NCI-H2196 treated with DMSO at 0.1 percent for 48 hours (cell line): Measurements from ENCODE around the gene DEUP1.
"Not testable (repeated sequence)": the region's sequence is repeated elsewhere in the genome, so short reads cannot be mapped to it uniquely, and the experiment has no call there.

Experiments
- DNase-seq: peaks from one replicate; lab custom pipeline; 2025; ENCODE audit not compliant: unreplicated experiment; lab: John Stamatoyannopoulos, UW

The DEUP1 gene

DNA sequence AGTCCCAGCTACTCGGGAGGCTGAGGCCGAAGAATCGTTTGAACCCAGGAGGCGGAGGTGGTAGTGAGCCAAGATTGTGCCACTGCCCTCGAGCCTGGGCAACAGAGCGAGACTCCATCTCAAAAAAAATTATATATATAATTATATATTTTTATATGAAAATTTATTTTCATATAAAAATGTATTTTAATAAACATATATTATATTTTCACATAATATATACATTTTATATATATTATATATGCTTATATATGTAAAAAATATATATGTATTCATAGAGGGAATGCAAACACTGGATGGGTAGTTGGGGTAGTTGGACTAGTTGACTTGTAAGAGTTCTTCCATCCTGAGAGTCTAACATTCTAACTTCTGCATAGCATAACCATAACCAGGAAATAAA, 20.3 kb downstream of the DEUP1 start:
- no peak for DNase-seq

DNA sequence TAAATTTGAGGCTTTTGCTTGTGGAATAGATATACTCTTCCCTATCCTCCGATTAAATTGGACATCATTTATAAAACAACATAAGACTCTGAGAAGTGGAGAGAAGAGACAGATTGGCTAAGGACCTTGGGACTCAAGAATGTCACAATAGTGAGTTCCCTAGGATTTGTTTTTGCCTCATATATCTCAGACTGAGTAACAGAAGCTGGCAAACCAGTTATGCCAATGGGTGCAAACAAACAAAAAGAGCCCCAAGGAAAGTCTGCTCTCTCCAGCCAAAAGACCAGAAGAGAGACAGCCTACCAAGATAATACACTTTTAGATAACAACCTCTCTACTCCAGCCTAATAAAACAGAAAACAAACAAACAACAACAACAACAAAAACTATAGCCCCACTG, 28.9 kb downstream of the DEUP1 start:
- DNase-seq: no peak

DNA sequence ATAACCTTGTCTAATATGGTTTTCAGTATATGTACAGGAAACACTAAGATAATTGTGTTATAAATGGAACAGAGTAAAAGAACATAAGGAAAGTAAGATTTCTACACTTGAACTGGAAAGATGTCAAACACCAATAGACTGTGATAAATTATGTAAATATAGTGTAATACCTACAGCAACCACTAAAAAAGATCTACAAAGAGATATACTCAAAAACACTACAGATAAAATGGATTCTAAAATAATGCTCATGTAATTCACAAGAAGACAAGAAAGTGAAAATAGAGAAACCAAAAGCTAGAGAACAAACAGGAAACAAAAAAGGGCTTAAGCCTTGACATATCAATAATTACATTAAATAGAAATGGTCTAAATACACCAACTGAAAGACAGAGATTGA, 30.9 kb downstream of the DEUP1 start:
- no peak for DNase-seq

DNA sequence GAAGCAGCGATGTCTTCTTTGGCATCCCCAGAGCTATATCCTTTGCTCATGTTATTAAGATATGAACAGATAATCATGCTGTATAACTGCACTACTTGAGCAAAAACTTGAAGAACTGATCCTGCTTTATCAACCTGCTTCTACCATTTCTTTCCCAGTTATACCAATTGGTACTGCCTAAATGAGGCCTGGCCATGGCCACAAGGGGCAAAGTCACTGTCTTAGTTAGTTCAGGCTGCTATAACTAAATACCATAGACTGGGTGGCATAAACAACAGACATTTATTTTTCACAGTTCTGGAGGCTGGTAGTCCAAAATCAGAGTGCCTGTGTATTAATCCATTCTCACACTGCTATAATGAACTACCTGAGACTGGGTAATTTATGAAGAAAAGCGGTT, 37.5 kb downstream of the DEUP1 start:
- DNase-seq: no peak

DNA sequence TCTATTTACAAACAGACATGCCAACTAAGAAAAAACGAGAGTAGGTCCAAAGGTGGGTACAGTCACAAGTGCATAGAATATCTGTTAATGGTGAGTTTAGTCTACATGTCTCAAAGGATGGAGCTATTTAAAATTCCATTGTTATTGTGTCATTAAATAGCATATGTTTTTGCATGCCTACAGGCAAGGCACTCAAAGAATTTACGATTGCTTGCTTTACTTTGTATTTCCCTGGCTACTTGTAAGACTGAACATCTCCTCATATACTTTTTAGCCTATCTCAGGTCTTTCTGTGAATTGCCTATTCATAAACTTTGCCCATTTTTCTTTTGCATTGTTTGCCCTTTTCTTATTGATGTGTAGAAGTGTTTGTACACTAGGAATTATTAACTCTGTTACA, 39.7 kb downstream of the DEUP1 start:
- no peak for DNase-seq

DNA sequence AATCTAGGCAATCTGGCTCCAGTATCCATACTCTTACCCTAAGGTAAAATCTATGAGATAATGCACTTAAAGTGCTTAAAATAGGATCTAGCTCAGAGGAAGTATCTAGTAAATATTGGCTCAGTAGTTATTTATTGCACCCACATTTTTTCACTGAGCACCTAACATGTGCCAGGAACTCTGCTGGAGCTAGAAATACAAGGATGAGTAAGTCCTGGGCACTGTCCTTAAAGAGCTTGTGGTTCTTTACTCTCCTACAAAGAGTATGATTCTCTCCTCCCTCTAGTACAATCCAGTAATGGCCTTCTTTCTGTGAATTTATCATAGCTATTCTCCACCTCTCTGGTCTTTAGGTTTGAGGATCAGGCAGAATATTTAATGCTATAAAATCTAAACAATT, 59.2 kb downstream of the DEUP1 start:
- DNase-seq: no peak

DNA sequence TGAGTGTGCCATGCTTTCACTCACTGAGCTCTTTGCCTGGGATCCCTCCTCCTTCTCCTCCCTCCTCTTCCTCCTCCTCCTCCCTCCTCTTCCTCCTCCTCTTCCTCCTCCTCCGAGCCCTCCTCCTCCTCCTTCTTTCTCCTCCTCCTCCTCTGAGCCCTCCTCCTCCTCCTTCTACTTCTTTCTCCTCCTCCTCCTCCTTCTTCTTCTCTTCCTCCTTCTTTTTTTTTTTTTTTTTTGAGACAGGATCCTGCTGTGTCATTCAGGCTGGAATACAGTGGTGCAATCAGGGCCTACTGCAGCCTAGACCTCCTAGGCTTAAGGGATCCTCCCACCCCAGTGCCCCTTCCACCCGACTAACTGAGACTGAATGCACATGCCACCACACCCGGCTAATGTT, 62.3 kb downstream of the DEUP1 start:
- DNase-seq: no peak

DNA sequence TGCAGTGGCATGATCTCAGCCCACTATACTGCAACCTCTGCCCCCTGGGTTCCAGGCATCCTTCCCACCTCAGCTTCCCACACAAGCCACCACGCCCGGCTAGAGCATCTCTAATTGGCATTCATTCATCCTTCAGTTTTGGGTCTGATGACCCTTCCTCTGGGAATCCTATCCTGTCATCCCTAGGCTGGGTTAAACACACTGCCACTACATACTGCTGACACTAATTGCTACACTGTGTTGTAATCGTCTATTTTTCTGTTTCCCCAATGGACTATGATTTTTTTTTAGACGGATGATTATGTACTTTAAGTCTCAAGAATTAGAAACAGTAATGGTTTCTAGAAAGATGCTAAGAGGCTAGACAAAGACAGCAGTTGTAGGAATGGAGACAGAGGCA, 62.8 kb downstream of the DEUP1 start:
- no peak for DNase-seq

DNA sequence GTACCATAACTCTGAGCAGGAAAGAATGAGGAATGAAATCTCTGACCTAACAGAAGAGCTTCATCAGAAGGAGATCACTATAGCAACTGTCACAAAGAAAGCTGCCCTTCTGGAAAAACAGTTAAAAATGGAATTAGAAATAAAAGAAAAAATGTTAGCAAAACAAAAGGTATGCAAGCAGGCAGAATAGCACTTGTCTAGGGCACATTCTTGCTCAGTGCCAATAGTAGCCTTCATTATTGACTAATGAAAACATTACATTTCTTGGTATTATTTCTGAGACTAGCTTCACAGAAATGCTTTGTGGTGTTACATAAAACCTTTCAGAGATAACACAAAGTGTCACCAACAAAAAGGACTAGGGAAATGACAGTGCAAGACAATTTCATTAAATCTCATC, 63.9 kb downstream of the DEUP1 start:
- no peak for DNase-seq

DNA sequence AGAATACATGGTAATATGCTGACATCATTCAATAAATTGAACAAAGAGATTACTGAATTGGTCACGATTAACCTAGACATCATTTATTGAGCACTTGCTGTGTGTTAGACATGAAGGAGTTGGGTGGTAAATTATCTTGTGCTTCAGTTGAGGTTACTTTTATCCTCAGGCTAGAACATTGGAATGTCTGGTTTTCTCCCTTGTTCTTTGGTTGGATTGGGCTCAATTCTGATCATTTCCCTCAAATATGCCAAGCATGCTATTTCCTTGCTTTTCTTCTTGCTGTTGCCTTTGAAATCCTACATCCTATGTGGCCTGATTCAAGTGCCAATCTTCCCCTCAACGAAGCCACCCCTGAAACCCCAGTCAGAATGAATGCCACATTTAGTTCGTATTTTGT, 65.8 kb downstream of the DEUP1 start:
- DNase-seq: no peak

DNA sequence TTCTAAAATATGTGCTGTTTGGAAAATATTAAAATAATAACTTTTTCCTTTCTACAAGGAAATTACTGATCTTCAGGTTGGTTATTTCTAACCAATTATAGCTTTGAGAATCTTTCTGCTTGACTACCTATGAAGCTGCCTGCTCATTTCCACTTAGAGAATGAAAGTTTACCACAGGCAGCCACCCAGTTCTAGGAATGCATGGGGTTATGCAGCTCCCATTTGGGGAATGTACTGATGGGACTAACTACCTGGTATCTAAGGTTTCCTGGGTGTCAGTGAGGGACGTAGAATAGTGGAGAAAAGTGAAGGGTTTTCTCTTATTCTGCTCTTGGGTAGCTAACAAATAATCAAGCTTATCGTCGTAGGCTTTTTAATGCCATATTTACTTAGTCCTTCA, 73.4 kb downstream of the DEUP1 start:
- DNase-seq: no peak

DNA sequence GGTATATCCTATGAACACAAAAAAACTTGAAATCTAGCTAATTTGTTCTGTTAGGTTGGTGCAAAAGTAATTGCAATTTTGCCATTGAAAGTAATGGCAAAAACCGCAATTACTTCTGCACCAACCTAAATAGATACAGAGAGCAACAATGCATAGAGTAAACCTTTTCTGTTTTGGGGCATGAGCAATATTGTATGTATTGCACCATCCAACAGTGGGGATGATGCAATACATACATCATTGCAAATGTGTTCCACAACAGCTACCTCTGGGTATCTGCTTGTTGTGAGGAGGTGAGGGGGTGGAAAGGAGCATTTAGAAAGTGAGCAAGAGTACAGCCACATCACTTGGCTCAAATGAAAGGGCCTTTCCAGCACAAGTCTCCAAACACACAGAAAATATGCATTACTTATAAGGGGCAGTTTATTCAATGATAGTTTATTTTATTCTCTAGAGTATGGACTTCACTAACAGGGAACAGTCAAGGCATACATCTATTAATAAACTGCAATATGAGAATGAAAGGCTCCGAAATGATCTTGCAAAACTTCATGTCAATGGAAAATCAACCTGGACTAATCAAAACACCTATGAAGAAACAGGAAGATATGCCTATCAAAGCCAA, 77.3 kb downstream of the DEUP1 start:
- DNase-seq: no peak

DNA sequence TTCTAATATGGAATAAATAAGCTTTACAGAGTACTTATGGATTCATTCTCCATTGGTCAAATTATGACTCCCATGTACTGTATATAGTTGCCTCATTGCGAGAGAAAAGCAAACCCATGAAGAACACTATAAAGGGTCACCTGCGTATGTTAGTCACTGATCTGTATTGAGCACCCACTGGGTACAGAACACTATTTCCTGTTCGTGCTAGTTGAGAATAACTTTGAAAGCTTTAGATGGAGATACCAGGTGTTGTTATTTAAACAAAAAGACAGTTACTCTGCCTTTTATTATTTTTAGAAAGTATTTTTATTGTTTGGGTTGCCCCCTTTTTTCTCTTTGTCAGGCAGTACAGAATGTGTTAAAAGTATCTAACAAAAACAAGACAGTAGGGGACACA, 79.9 kb downstream of the DEUP1 start:
- no peak for DNase-seq

DNA sequence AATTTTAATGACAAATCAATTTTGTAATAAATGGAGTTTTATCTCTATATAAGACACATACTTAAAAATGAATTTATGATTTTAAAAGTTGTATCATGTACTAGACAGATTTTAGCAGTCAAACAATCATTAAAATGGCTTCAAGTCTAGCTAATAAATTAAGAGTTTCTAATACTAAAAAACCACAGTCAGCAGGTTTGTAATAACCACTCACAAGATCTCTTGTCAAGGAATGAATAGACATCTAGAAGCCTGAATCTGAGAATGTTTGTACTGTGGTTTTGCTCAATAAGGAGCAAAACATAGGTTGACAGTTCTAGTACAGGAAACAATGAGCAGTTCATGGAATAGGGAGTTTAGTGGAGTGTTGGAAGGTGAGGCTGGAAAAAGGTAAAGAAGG, 81.2 kb downstream of the DEUP1 start:
- no peak for DNase-seq

DNA sequence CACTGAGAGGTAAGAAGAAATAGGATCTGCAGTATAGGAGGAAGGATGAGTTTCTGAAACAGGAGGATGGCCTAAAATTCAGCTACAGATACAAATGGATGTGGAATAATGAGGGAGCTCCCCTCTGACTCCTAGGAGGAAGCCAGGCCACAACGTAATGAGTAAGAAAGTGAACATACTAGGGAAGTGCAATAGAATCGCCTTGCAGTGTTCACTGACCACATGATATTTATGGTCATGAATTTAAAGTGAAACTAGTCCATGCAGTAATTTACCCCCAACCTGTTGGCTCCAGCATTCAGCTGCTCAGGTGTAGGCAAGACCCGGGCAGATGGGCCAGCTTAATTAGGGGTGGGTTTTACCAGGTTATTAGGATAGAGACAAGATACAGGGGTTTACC, 101.7 kb downstream of the DEUP1 start:
- no peak for DNase-seq

DNA sequence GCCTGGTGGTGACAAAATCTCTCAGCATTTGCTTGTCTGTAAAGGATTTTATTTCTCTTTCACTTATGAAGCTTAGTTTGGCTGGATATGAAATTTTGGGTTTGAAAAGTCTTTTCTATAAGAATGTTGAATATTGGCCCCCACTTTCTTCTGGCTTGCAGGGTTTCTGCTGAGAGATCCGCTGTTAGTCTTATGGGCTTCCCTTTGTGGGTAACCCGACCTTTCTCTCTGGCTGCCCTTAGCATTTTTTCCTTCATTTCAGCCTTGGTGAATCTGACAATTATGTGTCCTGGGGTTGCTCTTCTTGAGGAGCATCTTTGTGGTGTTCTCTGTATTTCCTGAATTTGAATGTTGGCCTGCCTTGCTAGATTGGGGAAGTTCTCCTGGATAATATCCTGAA, 112.7 kb downstream of the DEUP1 start:
- DNase-seq: not testable (repeated sequence)

DNA sequence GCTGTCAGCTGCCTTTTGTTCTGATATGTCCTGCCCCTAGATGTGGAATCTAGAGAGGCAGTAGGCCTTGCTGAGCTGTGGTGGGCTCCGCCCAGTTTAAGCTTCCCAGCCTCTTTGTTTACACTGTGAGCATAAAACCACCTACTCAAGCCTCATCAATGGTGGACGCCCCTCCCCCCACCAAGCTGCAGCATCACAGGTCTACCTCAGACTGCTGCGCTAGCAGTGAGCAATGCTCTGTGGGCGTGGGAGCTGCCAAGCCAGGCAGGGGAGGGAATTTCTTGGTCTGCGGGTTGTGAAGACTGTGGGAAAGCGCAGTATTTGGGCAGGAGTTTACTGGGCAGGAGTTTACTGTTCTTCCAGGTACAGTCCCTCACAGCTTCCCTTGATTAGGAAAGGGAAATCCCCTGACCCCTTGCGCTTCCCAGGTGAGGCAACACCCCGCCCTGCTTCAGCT, 114.1 kb downstream of the DEUP1 start:
- DNase-seq: no peak

DNA sequence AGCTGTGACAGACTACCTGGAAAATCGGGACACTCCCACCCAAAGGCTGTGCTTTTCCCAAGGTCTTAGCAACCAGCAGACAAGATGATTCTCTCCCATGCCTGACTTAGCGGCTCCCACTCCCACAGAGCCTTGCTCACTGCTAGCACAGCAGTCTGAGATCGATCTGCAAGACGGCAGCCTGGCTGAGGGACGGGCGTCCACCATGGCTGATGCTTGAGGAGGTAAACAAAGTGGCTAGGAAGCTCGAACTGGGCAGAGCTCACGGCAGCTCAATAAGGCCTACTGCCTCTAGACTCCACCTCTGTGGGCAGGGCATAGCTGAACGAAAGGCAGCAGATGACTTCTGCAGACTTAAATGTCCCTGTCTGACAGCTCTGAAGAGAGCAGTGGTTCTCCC, 127.7 kb downstream of the DEUP1 start:
- no peak for DNase-seq

DNA sequence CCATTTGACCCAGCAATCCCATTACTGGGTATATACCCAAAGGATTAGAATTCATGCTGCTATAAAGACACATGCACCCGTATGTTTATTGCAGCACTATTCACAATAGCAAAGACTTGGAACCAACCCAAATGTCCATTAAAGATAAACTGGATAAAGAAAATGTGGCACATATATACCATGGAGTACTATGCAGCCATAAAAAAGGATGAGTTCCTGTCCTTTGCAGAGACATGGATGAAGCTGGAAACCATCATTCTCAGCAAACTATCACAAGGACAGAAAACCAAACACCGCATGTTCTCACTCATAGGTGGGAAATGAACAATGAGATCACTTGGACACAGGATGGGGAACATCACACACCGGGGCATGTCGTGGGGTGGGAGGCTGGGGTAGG, 133.1 kb downstream of the DEUP1 start:
- DNase-seq: not testable (repeated sequence)

DNA sequence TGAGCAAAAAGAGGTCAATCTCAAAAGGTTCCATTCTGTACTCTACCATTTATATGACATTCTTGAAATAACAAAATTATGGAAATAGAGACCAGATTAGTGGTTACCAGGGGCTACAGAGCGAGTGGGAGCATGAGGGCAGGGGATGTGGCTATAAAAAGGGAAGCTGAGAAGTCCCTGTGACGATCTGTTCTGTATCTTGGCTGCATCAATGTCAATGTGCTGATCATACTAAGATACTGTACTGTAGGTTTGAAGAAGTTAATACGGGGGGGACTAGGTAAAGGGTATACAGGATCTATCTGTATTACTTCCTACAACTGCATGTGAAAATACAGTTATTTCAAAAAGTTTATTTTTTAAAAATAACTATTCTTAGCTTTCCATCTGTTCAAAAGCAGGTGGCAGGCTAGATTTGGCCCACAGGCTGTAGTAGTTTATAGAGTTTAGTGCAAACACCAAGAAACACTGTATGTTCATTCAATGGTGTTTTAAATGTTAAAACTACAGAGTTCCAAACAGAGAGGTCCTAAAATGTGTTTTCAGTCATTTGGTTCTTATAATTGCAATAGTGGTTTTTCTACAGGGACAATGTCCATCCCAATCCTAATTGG, 134.5 kb downstream of the DEUP1 start:
- DNase-seq: no peak

DNA sequence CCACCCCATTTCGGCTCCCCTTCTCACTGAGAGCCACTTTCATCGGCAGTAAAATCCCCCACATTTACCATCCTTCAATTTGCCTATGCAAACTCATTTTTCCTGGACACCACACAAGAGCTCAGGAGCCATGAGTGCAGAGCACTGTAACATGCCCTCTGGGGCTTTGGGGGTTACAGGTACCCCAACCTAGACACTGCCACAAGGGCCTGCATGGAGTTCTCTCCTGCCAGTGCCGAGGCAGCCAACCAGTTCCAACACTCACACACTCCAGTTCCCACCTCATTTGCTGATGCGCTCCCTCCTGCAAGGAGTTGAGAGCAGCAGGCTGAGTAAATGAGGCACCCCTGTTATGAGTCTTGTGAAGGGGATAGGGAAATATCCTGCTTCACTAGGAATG, 136.5 kb downstream of the DEUP1 start:
- DNase-seq: no peak

DNA sequence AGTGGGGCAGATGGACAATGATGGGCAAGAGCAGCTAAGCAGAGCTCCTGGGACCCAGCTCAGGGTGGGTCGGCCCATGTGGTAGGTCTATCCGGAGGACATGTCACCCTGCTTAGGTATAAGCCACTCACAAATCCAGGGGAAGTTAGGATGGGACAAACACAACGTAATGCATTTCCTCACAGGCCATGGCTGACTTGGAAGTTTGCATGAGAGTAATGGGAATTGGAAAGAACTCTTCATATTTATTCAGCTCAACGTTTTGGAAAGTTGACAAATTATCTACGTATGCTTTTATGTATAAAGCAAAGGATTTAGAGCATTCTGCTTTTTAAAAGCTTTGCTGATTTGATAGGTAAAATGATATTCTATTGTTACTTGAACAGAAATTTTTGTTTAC, 137.7 kb downstream of the DEUP1 start:
- DNase-seq: no peak

DNA sequence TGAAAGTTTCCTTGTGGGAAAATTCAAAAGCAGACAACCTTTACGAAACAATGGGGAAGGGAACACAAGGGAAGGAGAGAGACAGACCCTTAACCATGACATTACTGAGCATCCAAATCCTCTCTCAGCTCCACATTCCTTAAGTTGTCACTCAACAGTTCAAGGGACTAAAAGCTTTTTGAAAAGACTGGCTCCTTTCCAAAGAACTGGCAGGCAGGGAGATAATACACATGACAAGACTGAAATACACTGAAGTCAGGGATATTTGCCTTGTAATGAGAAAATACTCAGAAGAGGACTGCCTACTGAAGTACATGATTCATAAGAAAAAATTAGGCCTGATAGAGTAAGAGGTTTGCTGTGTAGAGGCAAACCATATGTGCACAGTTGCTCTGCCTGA, 143.6 kb downstream of the DEUP1 start:
- DNase-seq: no peak
